Measurements from ENCODE around the gene ROBO2.

Gene ROBO2

DNA sequence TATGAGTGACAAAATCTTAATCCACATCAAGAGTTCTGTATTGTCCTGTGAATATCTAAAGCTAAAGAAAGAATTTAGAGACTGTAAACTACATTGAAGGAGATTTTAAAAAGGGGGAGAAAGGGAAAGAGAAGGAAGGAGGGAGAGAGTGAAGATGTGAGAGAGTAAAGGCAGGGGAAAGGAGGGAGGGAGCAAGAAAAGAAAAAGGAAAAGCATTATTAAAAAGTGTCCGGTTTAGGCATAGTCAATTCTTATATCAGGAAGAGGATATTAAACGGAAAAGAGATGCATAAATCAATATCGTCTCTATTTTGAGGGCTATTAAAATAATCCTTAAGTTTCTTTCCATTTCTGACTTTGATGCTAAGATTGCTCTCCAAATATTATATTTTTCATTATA lies 332.1 kb downstream of the ROBO2 start:
- H3K27me3 ChIP-seq (replicated peaks; ENCODE audit: control insufficient read depth, insufficient read depth, low read length, poor library complexity, severe bottlenecking): no peaks in the 10 kb centered on the region
- H3K4me1 ChIP-seq (ENCODE audit: control insufficient read depth, insufficient read depth, low read length, poor library complexity, severe bottlenecking): no peaks in the 10 kb centered on the region
- no peak for DNase-seq
- no peaks in the 10 kb centered on the region for H3K36me3 ChIP-seq (ENCODE audit: control insufficient read depth, insufficient read depth, low read length)
- no peaks in the 10 kb centered on the region for H3K9me3 ChIP-seq (ENCODE audit: control insufficient read depth, low read length)
- H3K4me3 ChIP-seq (ENCODE audit: insufficient read depth, low read depth, low read length, poor library complexity, severe bottlenecking): no peak overlapping the region
- no peak overlapping the region for H3K27ac ChIP-seq (ENCODE audit: insufficient read depth, low read length, poor library complexity, severe bottlenecking)

DNA sequence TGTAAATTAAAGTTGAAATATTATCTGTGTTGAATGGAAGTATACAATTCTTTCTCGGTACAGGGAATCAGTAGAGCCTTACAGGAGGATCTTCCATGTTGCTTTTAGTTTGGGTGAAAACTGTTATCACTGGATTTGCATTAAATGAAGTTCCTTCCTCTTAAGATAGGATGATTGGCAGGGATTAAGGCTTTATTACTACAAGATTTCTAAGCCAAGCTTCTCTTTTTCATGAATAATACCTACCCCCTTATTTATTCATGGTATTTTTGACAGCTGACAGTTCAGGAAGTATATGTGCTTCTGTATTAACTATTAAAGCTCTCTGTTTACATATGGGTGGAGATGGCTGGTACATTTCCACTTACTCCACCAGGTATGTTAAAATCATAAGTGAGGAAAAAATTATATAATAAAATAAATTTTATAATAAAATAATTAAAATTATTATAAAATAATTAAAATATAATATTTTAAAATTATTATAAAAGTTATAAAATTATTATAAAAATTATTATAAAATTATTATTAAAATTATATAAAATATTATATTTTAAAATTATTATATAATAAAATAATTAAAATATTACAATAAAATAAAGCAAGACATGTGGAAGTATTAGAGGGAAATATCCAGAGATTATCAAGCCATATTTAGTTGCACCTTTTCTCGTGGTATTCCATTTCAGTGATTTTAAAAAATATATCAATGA lies 332.9 kb downstream of the ROBO2 start:
- Histone ChIP-seq H3K9me3 (ENCODE audit: control insufficient read depth, low read length) (no peaks in the 10 kb centered on the region), H3K36me3 (ENCODE audit: control insufficient read depth, insufficient read depth, low read length) (no peaks in the 10 kb centered on the region), H3K27ac (ENCODE audit: insufficient read depth, low read length, poor library complexity, severe bottlenecking) (no peak overlapping the region), H3K4me3 (ENCODE audit: insufficient read depth, low read depth, low read length, poor library complexity, severe bottlenecking) (no peak overlapping the region), H3K27me3 (replicated peaks; ENCODE audit: control insufficient read depth, insufficient read depth, low read length, poor library complexity, severe bottlenecking) (no peaks in the 10 kb centered on the region), H3K4me1 (ENCODE audit: control insufficient read depth, insufficient read depth, low read length, poor library complexity, severe bottlenecking) (no peaks in the 10 kb centered on the region)
- DNase-seq: no peak

GRCh38 chr3:77373619-77374018 lies 333.7 kb downstream of the ROBO2 start:
- Histone ChIP-seq H3K27ac (ENCODE audit: insufficient read depth, low read length, poor library complexity, severe bottlenecking) (no peak overlapping the region), H3K27me3 (replicated peaks; ENCODE audit: control insufficient read depth, insufficient read depth, low read length, poor library complexity, severe bottlenecking) (no peaks in the 10 kb centered on the region), H3K36me3 (ENCODE audit: control insufficient read depth, insufficient read depth, low read length) (no peaks in the 10 kb centered on the region), H3K9me3 (ENCODE audit: control insufficient read depth, low read length) (no peaks in the 10 kb centered on the region), H3K4me1 (ENCODE audit: control insufficient read depth, insufficient read depth, low read length, poor library complexity, severe bottlenecking) (no peaks in the 10 kb centered on the region), H3K4me3 (ENCODE audit: insufficient read depth, low read depth, low read length, poor library complexity, severe bottlenecking) (no peak overlapping the region)
- DNase-seq: no peak

DNA sequence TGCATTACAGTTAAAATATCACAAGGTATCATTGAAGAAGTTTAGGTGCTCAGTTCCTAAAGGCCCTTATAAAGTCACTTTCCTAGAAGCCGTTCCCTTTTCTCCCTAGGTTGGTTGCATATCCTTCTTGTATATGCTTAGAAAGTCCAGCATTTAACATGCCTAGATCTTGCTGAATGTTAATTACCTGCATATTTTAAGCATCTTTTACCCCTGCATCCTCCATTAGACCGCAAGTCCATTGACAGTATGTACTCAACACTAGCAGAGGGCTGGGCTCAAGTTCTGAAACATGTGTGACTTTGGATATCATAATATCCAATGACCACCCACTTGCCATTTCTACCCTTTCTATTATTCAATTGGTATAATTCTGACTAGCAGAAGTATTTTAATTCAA lies 336.6 kb downstream of the ROBO2 start:
- Histone ChIP-seq H3K36me3 (ENCODE audit: control insufficient read depth, insufficient read depth, low read length) (no peaks in the 10 kb centered on the region), H3K9me3 (ENCODE audit: control insufficient read depth, low read length) (no peaks in the 10 kb centered on the region), H3K27ac (ENCODE audit: insufficient read depth, low read length, poor library complexity, severe bottlenecking) (no peak overlapping the region), H3K4me3 (ENCODE audit: insufficient read depth, low read depth, low read length, poor library complexity, severe bottlenecking) (no peak overlapping the region), H3K27me3 (replicated peaks; ENCODE audit: control insufficient read depth, insufficient read depth, low read length, poor library complexity, severe bottlenecking) (no peaks in the 10 kb centered on the region), H3K4me1 (ENCODE audit: control insufficient read depth, insufficient read depth, low read length, poor library complexity, severe bottlenecking) (no peaks in the 10 kb centered on the region)
- no peak for DNase-seq

- Histone ChIP-seq H3K27ac (ENCODE audit: insufficient read depth, low read length, poor library complexity, severe bottlenecking) (no peak overlapping the region), H3K4me1 (ENCODE audit: control insufficient read depth, insufficient read depth, low read length, poor library complexity, severe bottlenecking) (no peaks in the 10 kb centered on the region), H3K27me3 (replicated peaks; ENCODE audit: control insufficient read depth, insufficient read depth, low read length, poor library complexity, severe bottlenecking) (no peaks in the 10 kb centered on the region), H3K36me3 (ENCODE audit: control insufficient read depth, insufficient read depth, low read length) (no peaks in the 10 kb centered on the region), H3K9me3 (ENCODE audit: control insufficient read depth, low read length) (no peaks in the 10 kb centered on the region), H3K4me3 (ENCODE audit: insufficient read depth, low read depth, low read length, poor library complexity, severe bottlenecking) (no peak overlapping the region)
- DNase-seq: no peak
These were observed 337.8 kb downstream of the ROBO2 start for GRCh38 chr3:77377717-77378116.

DNA sequence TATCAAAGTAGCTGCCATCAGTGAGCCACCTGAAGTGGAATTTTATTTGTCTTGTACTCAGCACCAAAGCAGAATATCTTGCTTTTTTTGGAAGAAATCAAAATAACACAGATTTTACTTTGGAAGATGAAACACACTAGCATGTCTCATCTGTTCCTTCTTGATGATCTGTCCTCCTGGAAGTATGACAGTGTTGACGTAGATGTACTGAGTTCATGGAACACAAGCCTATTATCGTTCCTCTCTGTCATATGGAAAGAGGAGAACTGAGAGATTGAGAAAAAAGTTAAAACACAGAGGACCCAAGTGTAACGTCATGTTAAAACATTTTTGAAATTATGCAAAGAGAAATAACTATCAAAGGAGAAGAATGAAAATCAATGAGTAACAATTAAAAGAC lies 340.2 kb downstream of the ROBO2 start:
- no peak for DNase-seq
- H3K4me1 ChIP-seq (ENCODE audit: control insufficient read depth, insufficient read depth, low read length, poor library complexity, severe bottlenecking): no peaks in the 10 kb centered on the region
- H3K27me3 ChIP-seq (replicated peaks; ENCODE audit: control insufficient read depth, insufficient read depth, low read length, poor library complexity, severe bottlenecking): no peaks in the 10 kb centered on the region
- H3K27ac ChIP-seq (ENCODE audit: insufficient read depth, low read length, poor library complexity, severe bottlenecking): no peak overlapping the region
- H3K36me3 ChIP-seq (ENCODE audit: control insufficient read depth, insufficient read depth, low read length): no peaks in the 10 kb centered on the region
- H3K4me3 ChIP-seq (ENCODE audit: insufficient read depth, low read depth, low read length, poor library complexity, severe bottlenecking): no peak overlapping the region
- no peaks in the 10 kb centered on the region for H3K9me3 ChIP-seq (ENCODE audit: control insufficient read depth, low read length)

GRCh38 chr3:77381431-77381830 lies 341.5 kb downstream of the ROBO2 start:
- Histone ChIP-seq H3K27ac (ENCODE audit: insufficient read depth, low read length, poor library complexity, severe bottlenecking) (no peak overlapping the region), H3K4me3 (ENCODE audit: insufficient read depth, low read depth, low read length, poor library complexity, severe bottlenecking) (no peak overlapping the region), H3K27me3 (replicated peaks; ENCODE audit: control insufficient read depth, insufficient read depth, low read length, poor library complexity, severe bottlenecking) (no peaks in the 10 kb centered on the region), H3K36me3 (ENCODE audit: control insufficient read depth, insufficient read depth, low read length) (no peaks in the 10 kb centered on the region), H3K9me3 (ENCODE audit: control insufficient read depth, low read length) (no peaks in the 10 kb centered on the region), H3K4me1 (ENCODE audit: control insufficient read depth, insufficient read depth, low read length, poor library complexity, severe bottlenecking) (no peaks in the 10 kb centered on the region)
- no peak for DNase-seq

DNA sequence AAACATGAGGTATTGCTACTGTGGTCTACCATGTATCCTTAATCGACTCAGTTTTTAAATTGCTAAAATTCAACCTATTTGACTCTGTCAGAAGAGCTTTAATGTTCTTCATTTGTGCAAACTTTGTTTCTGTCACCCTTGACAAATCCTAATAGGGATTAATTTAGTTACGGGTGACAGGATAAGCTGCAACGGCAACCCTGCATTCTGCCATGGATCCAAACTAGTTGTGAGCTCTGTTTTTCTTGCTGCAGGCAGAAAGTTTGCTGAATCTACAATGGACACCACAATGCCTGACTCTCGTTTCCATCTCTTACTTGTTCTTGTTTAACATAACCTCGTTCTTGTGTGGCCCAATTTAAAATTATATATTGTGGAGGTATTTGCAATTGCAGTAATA lies 352.3 kb downstream of the ROBO2 start:
- no peaks in the 10 kb centered on the region for H3K27me3 ChIP-seq (replicated peaks; ENCODE audit: control insufficient read depth, insufficient read depth, low read length, poor library complexity, severe bottlenecking)
- H3K4me1 ChIP-seq (ENCODE audit: control insufficient read depth, insufficient read depth, low read length, poor library complexity, severe bottlenecking): no peaks in the 10 kb centered on the region
- H3K4me3 ChIP-seq (ENCODE audit: insufficient read depth, low read depth, low read length, poor library complexity, severe bottlenecking): no peak overlapping the region
- H3K36me3 ChIP-seq (ENCODE audit: control insufficient read depth, insufficient read depth, low read length): no peaks in the 10 kb centered on the region
- H3K27ac ChIP-seq (ENCODE audit: insufficient read depth, low read length, poor library complexity, severe bottlenecking): no peak overlapping the region
- H3K9me3 ChIP-seq (ENCODE audit: control insufficient read depth, low read length): no peaks in the 10 kb centered on the region
- no peak for DNase-seq

DNA sequence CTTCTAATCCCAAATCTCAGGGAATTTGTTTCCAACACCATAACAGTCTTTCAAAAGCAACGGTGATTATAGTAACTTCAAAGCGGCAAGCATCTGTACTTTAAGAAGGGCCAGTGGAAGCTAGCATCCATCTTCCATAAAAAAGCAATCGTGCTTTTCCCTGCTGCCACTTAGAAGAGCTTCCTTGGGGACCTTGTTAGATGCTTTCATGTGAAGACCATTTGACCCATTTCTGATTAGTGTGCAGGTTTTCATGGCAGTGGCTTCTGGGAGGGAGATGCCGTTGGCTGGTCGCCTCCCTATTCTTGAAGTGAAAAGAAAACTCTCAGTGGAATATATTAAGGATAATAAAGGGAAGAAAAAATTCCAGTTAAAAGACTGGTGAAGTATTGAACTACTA lies 354.1 kb downstream of the ROBO2 start:
- Histone ChIP-seq H3K36me3 (ENCODE audit: control insufficient read depth, insufficient read depth, low read length) (no peaks in the 10 kb centered on the region), H3K27me3 (replicated peaks; ENCODE audit: control insufficient read depth, insufficient read depth, low read length, poor library complexity, severe bottlenecking) (no peaks in the 10 kb centered on the region), H3K27ac (ENCODE audit: insufficient read depth, low read length, poor library complexity, severe bottlenecking) (no peak overlapping the region), H3K4me3 (ENCODE audit: insufficient read depth, low read depth, low read length, poor library complexity, severe bottlenecking) (no peak overlapping the region), H3K4me1 (ENCODE audit: control insufficient read depth, insufficient read depth, low read length, poor library complexity, severe bottlenecking) (no peaks in the 10 kb centered on the region), H3K9me3 (ENCODE audit: control insufficient read depth, low read length) (no peaks in the 10 kb centered on the region)
- DNase-seq: no peak

GRCh38 chr3:77404871-77405270 lies 365.0 kb downstream of the ROBO2 start:
- Histone ChIP-seq H3K36me3 (ENCODE audit: control insufficient read depth, insufficient read depth, low read length) (no peaks in the 10 kb centered on the region), H3K27me3 (replicated peaks; ENCODE audit: control insufficient read depth, insufficient read depth, low read length, poor library complexity, severe bottlenecking) (no peaks in the 10 kb centered on the region), H3K4me1 (ENCODE audit: control insufficient read depth, insufficient read depth, low read length, poor library complexity, severe bottlenecking) (no peaks in the 10 kb centered on the region), H3K9me3 (ENCODE audit: control insufficient read depth, low read length) (no peaks in the 10 kb centered on the region), H3K4me3 (ENCODE audit: insufficient read depth, low read depth, low read length, poor library complexity, severe bottlenecking) (no peak overlapping the region), H3K27ac (ENCODE audit: insufficient read depth, low read length, poor library complexity, severe bottlenecking) (no peak overlapping the region)
- DNase-seq: no peak
